ENCODE data around the gene SCNN1B. TPM values are rescaled to one million over a fixed set of nuclear protein-coding genes. Genes with fewer than 3 reads are reported as not detected.

Gene SCNN1B
- total and polyA plus RNA-seq, 2 of the 13 experiments (the other 11 are each of a cell fraction or from before 2014, with no cell fraction given), result not detected

- TF ChIP-seq ZNF574 (CRISPR knock-in tag; IDR thresholded peaks at IDR 0.05), result peak; percentile 30; the same call in 1 of the 2 replicates
- TF ChIP-seq ETV5 (CRISPR knock-in tag; IDR thresholded peaks at IDR 0.05; ENCODE audit: borderline replicate concordance), result peak; percentile 27; the same call in 1 of the 2 replicates
- 0 out of 2 replicates have a peak, but pooled peaks have one; percentile 11 for TF ChIP-seq ZNF274 (CRISPR knock-in tag; IDR thresholded peaks at IDR 0.05)
- TF ChIP-seq ZBTB34 (CRISPR knock-in tag; IDR thresholded peaks at IDR 0.05), result no peak
- TF ChIP-seq ZNF44 (CRISPR knock-in tag; IDR thresholded peaks at IDR 0.05), result no peak
- TF ChIP-seq SOX13 (IDR thresholded peaks at IDR 0.05), result peak; percentile 39; the same call in 1 of the 2 replicates
- no peak for TF ChIP-seq SOX13 (CRISPR knock-in tag; conservative IDR thresholded peaks at IDR 0.05 in 1 of 2, IDR thresholded peaks at IDR 0.05 in 1 of 2)
- TF ChIP-seq NR2F6 (IDR thresholded peaks at IDR 0.05), result 0 out of 2 replicates have a peak, but pooled peaks have one; percentile 12
- no peak for TF ChIP-seq NR2F6 (CRISPR knock-in tag; IDR thresholded peaks at IDR 0.05)
These were observed 7.8 kb upstream of the SCNN1B start (continued) for GRCh38 chr16:23294260-23294659.

GRCh38 chr16:23296994-23297393 is 5.1 kb upstream of the SCNN1B start:
- Histone ChIP-seq H3K27me3 (ENCODE audit: control insufficient read depth in 1 of 2, insufficient read depth in 2 of 2, low read length in 2 of 2) (peaks cover 6 to 16% of the 10 kb centered on the region in 2 experiments; a peak in 3 of 5 replicates), H4K20me1 (ENCODE audit: insufficient read depth, low read length) (no peaks in the 10 kb centered on the region), H3K4me2 (ENCODE audit: low read depth, low read length) (no peak overlapping the region), H3K27ac (ENCODE audit: extremely low read length, insufficient read depth, low read length) (no peak overlapping the region), H3K9ac (ENCODE audit: insufficient read depth, low read depth, low read length) (no peak overlapping the region), H3K4me3 (replicated peaks in 1 of 3; ENCODE audit: insufficient read depth in 1 of 3, low read depth in 2 of 3, low read length in 3 of 3) (no peak overlapping the region), H3K9me3 (ENCODE audit: low read length) (no peaks in the 10 kb centered on the region), H3K79me2 (ENCODE audit: insufficient read depth, low read length) (no peaks in the 10 kb centered on the region), H3K4me1 (ENCODE audit: insufficient read depth, low read length) (peaks cover 32% of the 10 kb centered on the region), H3K36me3 (replicated peaks in 1 of 2; ENCODE audit: control insufficient read depth in 1 of 2, insufficient read depth in 2 of 2, low read length in 2 of 2) (no peaks in the 10 kb centered on the region), H2AFZ (ENCODE audit: low read length) (no peak overlapping the region)
- WGBS (ENCODE audit: low lambda C conversion rate), result 20% methylated on average over 3 of the region's 3 CpGs
- in situ Hi-C loops (cut with HindIII; ENCODE audit: extremely low pct_ligation_motif_present, low pct_unique_long_range_greater_than_20kb) (no loop called here), intact Hi-C loops (cut with micrococcal nuclease; ENCODE audit: unreplicated experiment) (loop anchor here (10.0 kb wide), 1 partner anchor 138 kb away; no protein-coding TSS in a partner anchor)
- ATAC-seq (peak; percentile 79), DNase-seq (ENCODE audit: low spot score) (peak; percentile 24), FAIRE-seq (peak; percentile 74)
- POLR2A ChIA-PET, result no interaction called here
- no TSS peak for BruUV-seq (replicated peaks)
- CTCF ChIA-PET (ENCODE audit: low intra/inter-chr PET ratio, low total read pairs), result no interaction called here
- TF ChIP-seq ZNF841 (CRISPR knock-in tag; IDR thresholded peaks at IDR 0.05; ENCODE audit: borderline replicate concordance), result no peak
- TF ChIP-seq ZNF572 (CRISPR knock-in tag; IDR thresholded peaks at IDR 0.05), result no peak
- 0 out of 2 replicates have a peak, but pooled peaks have one; percentile 20 for TF ChIP-seq RAD21 (CRISPR knock-in tag; IDR thresholded peaks at IDR 0.05)
- TF ChIP-seq EHMT2 (IDR thresholded peaks at IDR 0.05; ENCODE audit: borderline replicate concordance, low read depth, low read length), result peak; percentile 44; the same call in 1 of the 2 replicates
- no peak for TF ChIP-seq ZFP62 (CRISPR knock-in tag; IDR thresholded peaks at IDR 0.05)
- TF ChIP-seq ZNF574 (CRISPR knock-in tag; IDR thresholded peaks at IDR 0.05), result peak; percentile 99
- TF ChIP-seq ZNF891 (CRISPR knock-in tag; IDR thresholded peaks at IDR 0.05), result no peak
- peak; percentile 45; the same call in 1 of the 2 replicates for TF ChIP-seq POGZ (CRISPR knock-in tag; IDR thresholded peaks at IDR 0.05)
- TF ChIP-seq MYC (CRISPR knock-in tag; IDR thresholded peaks at IDR 0.05; ENCODE audit: borderline replicate concordance), result peak; percentile 37; the same call in 1 of the 2 replicates
- no peak for TF ChIP-seq NR2F1 (CRISPR knock-in tag; IDR thresholded peaks at IDR 0.05)

All from HepG2 (cell line).